ENCODE data around the gene MEI1. TPM values are rescaled to one million over a fixed set of nuclear protein-coding genes. Genes with fewer than 3 reads are reported as not detected.

The MEI1 gene
- total RNA-seq, 1 donor, result 0.36 TPM

Small RNA genes lying within 50 kb of the gene (small RNA-seq; reads per million reads assigned to genes)
- gene HMGN2P10 (not detected), gene RF00019 (not detected), gene RNU6-476P (not detected), gene RNU6ATAC22P (not detected)

Other genes starting within 250 kb of the MEI1 start
- 27.7 and 38.4 TPM in 2 replicates for gene PHF5A, start 230.8 kb upstream of the MEI1 start, total RNA-seq
- 57.9 and 60.4 TPM in 2 replicates for gene ACO2, start 230.4 kb upstream of the MEI1 start, total RNA-seq
- gene POLR3H, start 155.0 kb upstream of the MEI1 start, total RNA-seq, result 26.2 and 27.9 TPM in 2 replicates
- 0.88 and 1.1 TPM in 2 replicates for gene CSDC2, start 138.5 kb upstream of the MEI1 start, total RNA-seq
- gene PMM1, start 109.7 kb upstream of the MEI1 start, total RNA-seq, result 15.6 and 18.9 TPM in 2 replicates
- gene DESI1, start 78.5 kb upstream of the MEI1 start, total RNA-seq, result 16.3 and 18.3 TPM in 2 replicates
- 247 and 251 TPM in 2 replicates for gene XRCC6, start 78.2 kb upstream of the MEI1 start, total RNA-seq
- gene SNU13, start 10.6 kb upstream of the MEI1 start, total RNA-seq, result 56.1 and 58.0 TPM in 2 replicates
- 8.3 and 11.8 TPM in 2 replicates for gene CCDC134, start 101.2 kb downstream of the MEI1 start, total RNA-seq
- 71.6 and 80.3 TPM in 2 replicates for gene SREBF2, start 133.6 kb downstream of the MEI1 start, total RNA-seq
- not detected in 2 replicates for gene SHISA8, start 215.6 kb downstream of the MEI1 start, total RNA-seq
- gene TNFRSF13C, start 227.3 kb downstream of the MEI1 start, total RNA-seq, result under 0.01 TPM in 2 replicates
- gene CENPM, start 247.6 kb downstream of the MEI1 start, total RNA-seq, result 1.2 and 1.8 TPM in 2 replicates

Data from osteoblast (primary cell).